ENCODE results near the gene GAP43.

The GAP43 gene, protein sequence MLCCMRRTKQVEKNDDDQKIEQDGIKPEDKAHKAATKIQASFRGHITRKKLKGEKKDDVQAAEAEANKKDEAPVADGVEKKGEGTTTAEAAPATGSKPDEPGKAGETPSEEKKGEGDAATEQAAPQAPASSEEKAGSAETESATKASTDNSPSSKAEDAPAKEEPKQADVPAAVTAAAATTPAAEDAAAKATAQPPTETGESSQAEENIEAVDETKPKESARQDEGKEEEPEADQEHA

GRCh38 chr3:115623044-115623868 is at the start of gene GAP43:
Gene GAP43 (plus strand): TSS chr3:115623510. CDS start chr3:115623690, 180 bp downstream.
- ATAC-seq (replicated peaks; ENCODE audit: extremely low read depth, poor library complexity, severe bottlenecking) (no peak), DNase-seq (ENCODE audit: low spot score in 2 of 2) (no peak)
- Mint-ChIP-seq H3K36me3 (ENCODE audit: insufficient read depth) (peaks cover 2% of the 10 kb centered on the region), H3K27me3 (peaks cover 40% of the 10 kb centered on the region), H3K9me3 (no peaks in the 10 kb centered on the region), H3K4me1 (peaks cover 17% of the 10 kb centered on the region), H3K4me3 (peak within 1 kb of the TSS; percentile 36), H3K27ac (ENCODE audit: low read depth) (no peak within 1 kb of the TSS)

DNA sequence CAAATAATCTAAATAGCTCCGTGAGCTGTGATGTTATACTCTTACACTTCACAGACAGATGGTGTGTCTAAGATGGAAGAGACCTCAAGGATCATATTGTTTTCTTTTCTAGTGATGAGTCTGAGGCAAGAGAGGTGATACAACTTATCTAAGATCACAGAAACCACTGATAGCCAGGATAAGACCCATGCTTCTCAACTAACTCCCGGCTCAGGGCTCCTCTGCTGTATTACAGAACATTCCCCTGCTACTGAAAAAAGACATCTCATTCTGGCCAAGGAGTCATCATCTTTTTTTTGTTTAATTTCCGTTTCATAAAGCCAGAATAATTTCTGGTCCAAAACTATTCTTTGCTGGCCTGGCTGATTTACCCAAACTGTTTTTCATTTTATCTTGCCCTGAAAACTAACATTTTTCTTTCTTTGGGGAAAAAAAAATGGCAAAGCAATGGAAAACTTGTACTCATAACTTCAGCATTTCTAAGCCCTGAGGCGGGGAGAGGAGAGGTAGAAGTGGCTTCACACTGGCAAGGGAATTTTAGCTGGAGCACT is 46.9 kb upstream of the GAP43 start:
- Mint-ChIP-seq H3K36me3 (ENCODE audit: insufficient read depth) (no peaks in the 10 kb centered on the region), H3K27ac (ENCODE audit: low read depth) (no peak overlapping the region), H3K9me3 (no peaks in the 10 kb centered on the region), H3K4me1 (no peaks in the 10 kb centered on the region), H3K27me3 (peaks cover 53% of the 10 kb centered on the region), H3K4me3 (no peak overlapping the region)
- no peak for ATAC-seq (replicated peaks; ENCODE audit: extremely low read depth, poor library complexity, severe bottlenecking)
- DNase-seq (ENCODE audit: low spot score in 2 of 2) = no peak

DNA sequence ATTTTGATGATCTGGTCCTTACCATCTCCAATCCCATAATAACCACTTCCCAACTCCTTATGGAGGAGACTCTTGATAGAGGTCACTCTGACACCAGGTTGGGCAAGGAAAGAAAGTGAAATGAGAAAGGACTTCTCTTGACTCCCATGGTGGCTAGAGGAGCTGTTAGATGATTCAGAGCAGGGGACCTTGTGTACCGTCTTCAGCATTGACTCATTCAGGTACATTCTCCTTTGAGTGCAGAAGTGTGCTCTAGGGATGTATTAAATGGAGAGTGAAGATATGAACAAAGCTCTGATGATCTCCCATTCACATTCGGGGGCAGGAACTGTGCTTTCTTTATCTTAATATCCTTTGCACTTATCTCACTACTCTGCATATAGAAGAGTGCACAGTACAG is 46.3 kb upstream of the GAP43 start:
- DNase-seq (ENCODE audit: low spot score in 2 of 2) = no peak
- Mint-ChIP-seq H3K27me3 (peaks cover 59% of the 10 kb centered on the region), H3K4me3 (no peak overlapping the region), H3K9me3 (no peaks in the 10 kb centered on the region), H3K27ac (ENCODE audit: low read depth) (no peak overlapping the region), H3K36me3 (ENCODE audit: insufficient read depth) (no peaks in the 10 kb centered on the region), H3K4me1 (no peaks in the 10 kb centered on the region)
- ATAC-seq (replicated peaks; ENCODE audit: extremely low read depth, poor library complexity, severe bottlenecking) = no peak

- no peaks in the 10 kb centered on the region for H3K9me3 Mint-ChIP-seq
- H3K36me3 Mint-ChIP-seq (ENCODE audit: insufficient read depth) = no peaks in the 10 kb centered on the region
- ATAC-seq (replicated peaks; ENCODE audit: extremely low read depth, poor library complexity, severe bottlenecking) = no peak
- DNase-seq (ENCODE audit: low spot score in 2 of 2) = no peak
- no peak overlapping the region for H3K27ac Mint-ChIP-seq (ENCODE audit: low read depth)
- no peaks in the 10 kb centered on the region for H3K4me1 Mint-ChIP-seq
- H3K4me3 Mint-ChIP-seq = no peak overlapping the region
- peaks cover 61% of the 10 kb centered on the region for H3K27me3 Mint-ChIP-seq
These were observed 45.0 kb upstream of the GAP43 start for GRCh38 chr3:115578331-115578730.

DNA sequence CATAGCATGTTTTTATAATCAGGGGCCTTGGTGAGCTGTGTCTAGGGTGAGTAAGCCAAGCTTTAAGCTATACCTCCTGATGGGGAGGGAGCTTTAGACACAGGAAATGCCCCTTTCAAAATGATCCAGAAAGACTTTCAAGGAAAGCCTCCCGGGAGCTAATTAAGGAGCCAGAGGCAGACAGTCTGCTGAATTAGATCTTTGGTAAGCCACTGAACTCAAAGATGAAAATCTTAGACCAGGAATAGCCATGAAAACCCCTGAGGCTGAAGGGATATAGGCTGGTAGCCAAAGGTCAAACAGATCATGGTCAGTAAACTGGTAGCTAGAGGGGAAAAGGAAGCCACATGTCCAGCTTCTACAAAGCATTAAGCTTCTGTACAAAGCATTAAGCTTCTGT is 42.7 kb upstream of the GAP43 start:
- H3K27me3 Mint-ChIP-seq = peaks cover 51% of the 10 kb centered on the region
- H3K27ac Mint-ChIP-seq (ENCODE audit: low read depth) = no peak overlapping the region
- no peak for ATAC-seq (replicated peaks; ENCODE audit: extremely low read depth, poor library complexity, severe bottlenecking)

GRCh38 chr3:115581362-115582135 is 41.8 kb upstream of the GAP43 start:
- H3K4me3 Mint-ChIP-seq = no peak overlapping the region
- no peaks in the 10 kb centered on the region for H3K36me3 Mint-ChIP-seq (ENCODE audit: insufficient read depth)
- H3K27me3 Mint-ChIP-seq = peaks cover 41% of the 10 kb centered on the region
- no peak overlapping the region for H3K27ac Mint-ChIP-seq (ENCODE audit: low read depth)
- DNase-seq (ENCODE audit: low spot score in 2 of 2) (no peak), ATAC-seq (replicated peaks; ENCODE audit: extremely low read depth, poor library complexity, severe bottlenecking) (no peak)
- no peaks in the 10 kb centered on the region for H3K9me3 Mint-ChIP-seq
- H3K4me1 Mint-ChIP-seq = no peaks in the 10 kb centered on the region

More for the DNA sequence above, 42.7 kb upstream of the GAP43 start:
- DNase-seq (ENCODE audit: low spot score in 2 of 2) = no peak
- H3K36me3 Mint-ChIP-seq (ENCODE audit: insufficient read depth) = no peaks in the 10 kb centered on the region
- no peak overlapping the region for H3K4me3 Mint-ChIP-seq
- no peaks in the 10 kb centered on the region for H3K4me1 Mint-ChIP-seq
- no peaks in the 10 kb centered on the region for H3K9me3 Mint-ChIP-seq

- Mint-ChIP-seq H3K27me3 (peaks cover 19% of the 10 kb centered on the region), H3K4me1 (no peaks in the 10 kb centered on the region), H3K27ac (ENCODE audit: low read depth) (no peak overlapping the region), H3K36me3 (ENCODE audit: insufficient read depth) (no peaks in the 10 kb centered on the region), H3K9me3 (no peaks in the 10 kb centered on the region), H3K4me3 (no peak overlapping the region)
- DNase-seq (ENCODE audit: low spot score in 2 of 2) (no peak), ATAC-seq (replicated peaks; ENCODE audit: extremely low read depth, poor library complexity, severe bottlenecking) (no peak)
These were observed 34.9 kb upstream of the GAP43 start for GRCh38 chr3:115588201-115589115.

- no peak overlapping the region for H3K4me3 Mint-ChIP-seq
These were observed 32.4 kb upstream of the GAP43 start for GRCh38 chr3:115590873-115591272.

GRCh38 chr3:115595611-115596275 is 27.6 kb upstream of the GAP43 start:
- Mint-ChIP-seq H3K4me3 (no peak overlapping the region), H3K9me3 (no peaks in the 10 kb centered on the region), H3K27ac (ENCODE audit: low read depth) (no peak overlapping the region), H3K4me1 (no peaks in the 10 kb centered on the region), H3K27me3 (peaks cover 20% of the 10 kb centered on the region), H3K36me3 (ENCODE audit: insufficient read depth) (no peaks in the 10 kb centered on the region)
- no peak for DNase-seq (ENCODE audit: low spot score in 2 of 2)
- no peak for ATAC-seq (replicated peaks; ENCODE audit: extremely low read depth, poor library complexity, severe bottlenecking)

More at GRCh38 chr3:115590873-115591272, 32.4 kb upstream of the GAP43 start:
- no peak for DNase-seq (ENCODE audit: low spot score in 2 of 2)
- no peaks in the 10 kb centered on the region for H3K4me1 Mint-ChIP-seq
- no peak for ATAC-seq (replicated peaks; ENCODE audit: extremely low read depth, poor library complexity, severe bottlenecking)
- no peaks in the 10 kb centered on the region for H3K9me3 Mint-ChIP-seq
- H3K27ac Mint-ChIP-seq (ENCODE audit: low read depth) = no peak overlapping the region
- no peaks in the 10 kb centered on the region for H3K36me3 Mint-ChIP-seq (ENCODE audit: insufficient read depth)
- H3K27me3 Mint-ChIP-seq = peaks cover 19% of the 10 kb centered on the region

GRCh38 chr3:115598216-115598615 is 25.1 kb upstream of the GAP43 start:
- Mint-ChIP-seq H3K36me3 (ENCODE audit: insufficient read depth) (no peaks in the 10 kb centered on the region), H3K27me3 (peaks cover 33% of the 10 kb centered on the region), H3K27ac (ENCODE audit: low read depth) (no peak overlapping the region), H3K4me1 (no peaks in the 10 kb centered on the region), H3K4me3 (no peak overlapping the region), H3K9me3 (no peaks in the 10 kb centered on the region)
- DNase-seq (ENCODE audit: low spot score in 2 of 2) = no peak
- no peak for ATAC-seq (replicated peaks; ENCODE audit: extremely low read depth, poor library complexity, severe bottlenecking)

GRCh38 chr3:115602194-115602593 is 21.1 kb upstream of the GAP43 start:
- no peak overlapping the region for H3K27ac Mint-ChIP-seq (ENCODE audit: low read depth)
- no peak for ATAC-seq (replicated peaks; ENCODE audit: extremely low read depth, poor library complexity, severe bottlenecking)
- H3K27me3 Mint-ChIP-seq = peaks cover 24% of the 10 kb centered on the region
- no peak for DNase-seq (ENCODE audit: low spot score in 2 of 2)
- no peaks in the 10 kb centered on the region for H3K9me3 Mint-ChIP-seq
- no peaks in the 10 kb centered on the region for H3K36me3 Mint-ChIP-seq (ENCODE audit: insufficient read depth)
- H3K4me3 Mint-ChIP-seq = no peak overlapping the region
- no peaks in the 10 kb centered on the region for H3K4me1 Mint-ChIP-seq
